NCI-H1694 (cell line): ENCODE data around the gene CDC27.
"Not testable (repeated sequence)": the region's sequence is repeated elsewhere in the genome, so short reads cannot be mapped to it uniquely, and the experiment has no call there.

ENCODE experiments used
- DNase-seq: peaks from one replicate; lab custom pipeline; 2025; lab: John Stamatoyannopoulos, UW

The CDC27 gene

GRCh38 chr17:47188876-47189731, at the start of gene CDC27:
TSS of gene CDC27 (minus strand) at chr17:47189295. CDS start at chr17:47189172, 123 bp downstream.
- peak; percentile 100 for DNase-seq

- no peak for DNase-seq
Measured at GRCh38 chr17:47238321-47239010, 49.4 kb upstream of the CDC27 start.

- no peak for DNase-seq
Measured at GRCh38 chr17:47237841-47238240, 48.7 kb upstream of the CDC27 start.

GRCh38 chr17:47235923-47236322, 46.8 kb upstream of the CDC27 start:
- no peak for DNase-seq

- DNase-seq, result no peak
Measured at GRCh38 chr17:47235506-47235905, 46.4 kb upstream of the CDC27 start.

- DNase-seq, result no peak
Measured at GRCh38 chr17:47232465-47232864, 43.4 kb upstream of the CDC27 start.

- DNase-seq, result no peak
Measured at GRCh38 chr17:47231866-47232265, 42.8 kb upstream of the CDC27 start.

GRCh38 chr17:47231334-47231733, 42.2 kb upstream of the CDC27 start:
- no peak for DNase-seq

GRCh38 chr17:47230864-47231263, 41.8 kb upstream of the CDC27 start:
- DNase-seq, result no peak

GRCh38 chr17:47229535-47230443, 40.7 kb upstream of the CDC27 start:
- peak; percentile 80 for DNase-seq

- DNase-seq, result no peak
Measured at GRCh38 chr17:47227862-47228261, 38.8 kb upstream of the CDC27 start.

- DNase-seq, result no peak
Measured at GRCh38 chr17:47225911-47226688, 37.0 kb upstream of the CDC27 start.

GRCh38 chr17:47225436-47225858, 36.4 kb upstream of the CDC27 start:
- DNase-seq, result no peak

- DNase-seq, result no peak
Measured at GRCh38 chr17:47224966-47225365, 35.9 kb upstream of the CDC27 start.

- not testable (repeated sequence) for DNase-seq
Measured at GRCh38 chr17:47224077-47224476, 35.0 kb upstream of the CDC27 start.

- DNase-seq, result no peak
Measured at GRCh38 chr17:47223460-47223859, 34.4 kb upstream of the CDC27 start.

GRCh38 chr17:47223007-47223406, 33.9 kb upstream of the CDC27 start:
- no peak for DNase-seq

GRCh38 chr17:47222047-47222446, 33.0 kb upstream of the CDC27 start:
- no peak for DNase-seq

GRCh38 chr17:47221154-47221553, 32.1 kb upstream of the CDC27 start:
- no peak for DNase-seq

- DNase-seq, result no peak
Measured at GRCh38 chr17:47220531-47220999, 31.5 kb upstream of the CDC27 start.
